IMR-90 (cell line): ENCODE results near the gene HDHD3. TPM values are rescaled to one million over a fixed set of nuclear protein-coding genes. Genes with fewer than 3 reads are reported as not detected.

ENCODE experiments used
- ATAC-seq: fragments of 200-7000 bp; cut with Tn5 transposase; 2 replicates; pipeline ENCODE4 v1.9.1; 2020; ENCODE audit warnings: low read depth, mild to moderate bottlenecking, moderate library complexity
- BruUV-seq: library from RNA; stranded (reverse); fragments of 400-500 nt; replicated peaks from 2 replicates; lab custom pipeline; 2021; lab: Mats Ljungman, UMichigan
- CTCF ChIA-PET: fragments of 300-600 bp; formaldehyde crosslinking; extraction: SDS; loops from one replicate; lab custom pipeline; 2021; ENCODE audit warnings: antibody characterized with exemption; lab: Yijun Ruan, JAX
- POLR2A ChIA-PET: fragments of 300-600 bp; sonication (Branson Sonifier 250); formaldehyde crosslinking; loops from one replicate; lab custom pipeline; 2022; ENCODE audit warnings: antibody characterized with exemption; ENCODE audit not compliant: unreplicated experiment; lab: Charles Lee
- DNase-seq: peaks from one replicate; pipeline ENCODE4 v3.0.0; 2013
- H2AFZ ChIP-seq: replicated peaks from 2 replicates; pipeline ENCODE3; 2013; ENCODE audit warnings: low read length, mild to moderate bottlenecking; ENCODE audit not compliant: poor library complexity
- H2AK5ac ChIP-seq: 2 replicates; pipeline ENCODE4 v1.6.1; 2013; ENCODE audit warnings: low read depth, low read length, inconsistent platforms
- H2AK9ac ChIP-seq: replicated peaks from 2 replicates; pipeline ENCODE3; 2013; ENCODE audit warnings: mild to moderate bottlenecking, low read depth, low read length, moderate library complexity; ENCODE audit not compliant: poor library complexity
- H2BK120ac ChIP-seq: 2 replicates; pipeline ENCODE4 v1.6.1; 2013; ENCODE audit warnings: low read depth, low read length, inconsistent platforms
- H2BK15ac ChIP-seq: 3 replicates; pipeline ENCODE4 v1.6.1; 2013; ENCODE audit warnings: low read depth, low read length, inconsistent platforms
- H2BK20ac ChIP-seq: 2 replicates; pipeline ENCODE4 v1.6.1; 2013; ENCODE audit warnings: low read depth, mild to moderate bottlenecking, inconsistent platforms, low read length, moderate library complexity
- H2BK5ac ChIP-seq: 2 replicates; pipeline ENCODE4 v1.6.1; 2013; ENCODE audit warnings: mild to moderate bottlenecking, low read depth, low read length, inconsistent platforms; ENCODE audit not compliant: poor library complexity, severe bottlenecking
- H3K14ac ChIP-seq: replicated peaks from 2 replicates; pipeline ENCODE4 v1.6.1; 2013; ENCODE audit warnings: low read depth, low read length, inconsistent platforms
- H3K18ac ChIP-seq: 2 replicates; pipeline ENCODE4 v1.6.1; 2013; ENCODE audit warnings: low read depth, low read length, control low read depth
- H3K23ac ChIP-seq: 2 replicates; pipeline ENCODE4 v1.6.1; 2013; ENCODE audit warnings: low read depth, low read length, inconsistent platforms
- H3K27ac ChIP-seq: 2 replicates; pipeline ENCODE4 v1.5.1; 2013; ENCODE audit warnings: mild to moderate bottlenecking, control low read depth, low read length; ENCODE audit not compliant: insufficient read depth
- H3K27me3 ChIP-seq: 2 replicates; pipeline ENCODE4 v1.6.1; 2013; ENCODE audit warnings: low read length; ENCODE audit not compliant: control insufficient read depth, insufficient read depth
- H3K36me3 ChIP-seq: 2 replicates; pipeline ENCODE4 v1.6.1; 2013; ENCODE audit warnings: low read length, mixed read lengths; ENCODE audit not compliant: control insufficient read depth, insufficient read depth
- H3K4ac ChIP-seq: 2 replicates; pipeline ENCODE4 v1.6.1; 2013; ENCODE audit warnings: low read depth, low read length, inconsistent platforms
- H3K4me1 ChIP-seq: 2 replicates; pipeline ENCODE4 v1.6.1; 2013; ENCODE audit warnings: low read length, mixed read lengths; ENCODE audit not compliant: control insufficient read depth, insufficient read depth
- H3K4me2 ChIP-seq: 2 replicates; pipeline ENCODE4 v1.6.1; 2013; ENCODE audit warnings: low read depth, mild to moderate bottlenecking, control low read depth, low read length, moderate library complexity
- H3K4me3 ChIP-seq: 2 replicates; pipeline ENCODE4 v1.5.1; 2013; ENCODE audit warnings: low read depth, mild to moderate bottlenecking, control low read depth, low read length, moderate library complexity; ENCODE audit not compliant: insufficient read depth
- H3K56ac ChIP-seq: 2 replicates; pipeline ENCODE4 v1.6.1; 2013; ENCODE audit warnings: low read length, inconsistent platforms; ENCODE audit not compliant: insufficient read depth; ENCODE audit errors: extremely low read depth
- H3K79me1 ChIP-seq, 2 experiments: 2 replicates each; pipeline ENCODE4 v1.6.1; 2013; ENCODE audit warnings: low read length in 2 of 2, inconsistent platforms in 1 of 2, low read depth in 1 of 2
- H3K9ac ChIP-seq: 2 replicates; pipeline ENCODE4 v1.6.1; 2013; ENCODE audit warnings: low read depth, low read length, control low read depth
- H3K9me1 ChIP-seq: 2 replicates; pipeline ENCODE4 v1.6.1; 2013; ENCODE audit warnings: low read length, inconsistent platforms; ENCODE audit not compliant: insufficient read depth
- H3K9me3 ChIP-seq: 2 replicates; pipeline ENCODE4 v1.6.1; 2013; ENCODE audit warnings: low read length; ENCODE audit not compliant: control insufficient read depth, insufficient read depth
- H4K20me1 ChIP-seq: 2 replicates; pipeline ENCODE4 v1.6.1; 2013; ENCODE audit warnings: low read length, inconsistent platforms; ENCODE audit not compliant: insufficient read depth
- H4K5ac ChIP-seq: 2 replicates; pipeline ENCODE4 v1.6.1; 2013; ENCODE audit warnings: mild to moderate bottlenecking, low read depth, low read length, control low read depth
- H4K8ac ChIP-seq, 2 experiments: 2 replicates each; pipeline ENCODE4 v1.6.1; 2013; ENCODE audit warnings: low read depth in 2 of 2, low read length in 2 of 2, control low read depth in 1 of 2, inconsistent platforms in 1 of 2
- H4K91ac ChIP-seq: 2 replicates; pipeline ENCODE4 v1.6.1; 2013; ENCODE audit warnings: low read depth, low read length, inconsistent platforms; ENCODE audit not compliant: insufficient read depth
- BHLHE40 ChIP-seq: fragments of 150-350 bp; IDR thresholded peaks from 2 replicates; pipeline ENCODE4 v1.6.1; 2016; ENCODE audit warnings: mild to moderate bottlenecking, low read depth, low read length
- CEBPB ChIP-seq: IDR thresholded peaks from 2 replicates; pipeline ENCODE4 v1.6.1; 2012; ENCODE audit warnings: low read depth, low read length, improper control_type of control experiment
- CHD1 ChIP-seq: IDR thresholded peaks from 2 replicates; pipeline ENCODE4 v1.6.1; 2012; ENCODE audit warnings: low read depth, low read length, improper control_type of control experiment
- CTCF ChIP-seq: conservative IDR thresholded peaks from 2 replicates; pipeline ENCODE4 v1.5.1; 2012; ENCODE audit warnings: mild to moderate bottlenecking, low read depth, low read length, improper control_type of control experiment
- ELK1 ChIP-seq: fragments of 150-350 bp; IDR thresholded peaks from 2 replicates; pipeline ENCODE4 v1.6.1; 2016; ENCODE audit warnings: low read depth, mild to moderate bottlenecking, low read length, moderate library complexity, borderline replicate concordance
- FOS ChIP-seq: fragments of 150-350 bp; IDR thresholded peaks from 2 replicates; pipeline ENCODE4 v1.6.1; 2016; ENCODE audit warnings: low read depth, low read length
- MAFK ChIP-seq: IDR thresholded peaks from 2 replicates; pipeline ENCODE4 v1.6.1; 2012; ENCODE audit warnings: low read depth, low read length, improper control_type of control experiment
- MAZ ChIP-seq: IDR thresholded peaks from 2 replicates; pipeline ENCODE4 v1.6.1; 2012; ENCODE audit warnings: low read depth, mild to moderate bottlenecking, low read length, improper control_type of control experiment, moderate library complexity, borderline replicate concordance
- MXI1 ChIP-seq: IDR thresholded peaks from 2 replicates; pipeline ENCODE4 v1.6.1; 2012; ENCODE audit warnings: low read depth, mild to moderate bottlenecking, low read length, moderate library complexity, borderline replicate concordance
- NFE2L2 ChIP-seq: fragments of 150-350 bp; IDR thresholded peaks from 2 replicates; pipeline ENCODE4 v1.6.1; 2016; ENCODE audit warnings: low read depth, mild to moderate bottlenecking, low read length
- POLR2A ChIP-seq: IDR thresholded peaks from 2 replicates; pipeline ENCODE4 v1.6.1; 2012; ENCODE audit warnings: mild to moderate bottlenecking, low read depth, low read length
- RFX5 ChIP-seq: IDR thresholded peaks from 2 replicates; pipeline ENCODE4 v1.8.0; 2012; ENCODE audit warnings: low read depth, mild to moderate bottlenecking, low read length, moderate library complexity
- SMC3 ChIP-seq: fragments of 150-350 bp; IDR thresholded peaks from 2 replicates; pipeline ENCODE4 v1.6.1; 2016; ENCODE audit warnings: low read depth, mild to moderate bottlenecking, antibody characterized with exemption, low read length, moderate library complexity
- USF2 ChIP-seq: fragments of 150-350 bp; IDR thresholded peaks from 2 replicates; pipeline ENCODE4 v1.6.1; 2017; ENCODE audit warnings: mild to moderate bottlenecking, antibody characterized with exemption, low read length, low read depth
- WGBS, 2 experiments: methylation state at CpG; one replicate each; pipeline versions ENCODE4 v1.1.5 to v1.1.7; 2013; ENCODE audit warnings: missing lambda C conversion rate in 2 of 2; ENCODE audit not compliant: insufficient read length in 1 of 2; ENCODE audit errors: extremely low coverage in 2 of 2; 5-methylcytosine and 5-hydroxymethylcytosine counted together
- dilution Hi-C: fragments of 300-500 bp; cut with HindIII; formaldehyde crosslinking; loops from one replicate; pipeline ENCODE4 v1.14.3; 2018; ENCODE audit warnings: low sequenced_read_pairs; ENCODE audit not compliant: unreplicated experiment
- in situ Hi-C: fragments of 300-500 bp; cut with MboI; formaldehyde crosslinking; loops from 3 replicates; pipeline ENCODE4 v1.14.3; 2019; ENCODE audit warnings: low sequenced_read_pairs, inconsistent platforms, mixed read lengths
- intact Hi-C: fragments of 100-400 bp; cut with micrococcal nuclease; formaldehyde crosslinking; loops from 2 replicates; pipeline ENCODE4 v1.10.0; 2022
- polyA plus RNA-seq, 3 experiments: library from polyadenylated mRNA; depleted of rRNA; stranded (reverse); fragments of >200 nt; gene quantifications; 2 replicates each; pipeline ENCODE4 v1.2.3, GENCODE V29; 2012; ENCODE audit warnings: low replicate concordance in 1 of 3
- total RNA-seq: library from RNA; depleted of rRNA; stranded (reverse); fragments of >200 nt; gene quantifications from 2 replicates; pipeline ENCODE4 v1.2.3, GENCODE V29; 2012

The HDHD3 gene
- total and polyA plus RNA-seq, 2 of the 4 experiments (the other 2 are of a cell fraction): 7.0 to 8.6 TPM

DNA sequence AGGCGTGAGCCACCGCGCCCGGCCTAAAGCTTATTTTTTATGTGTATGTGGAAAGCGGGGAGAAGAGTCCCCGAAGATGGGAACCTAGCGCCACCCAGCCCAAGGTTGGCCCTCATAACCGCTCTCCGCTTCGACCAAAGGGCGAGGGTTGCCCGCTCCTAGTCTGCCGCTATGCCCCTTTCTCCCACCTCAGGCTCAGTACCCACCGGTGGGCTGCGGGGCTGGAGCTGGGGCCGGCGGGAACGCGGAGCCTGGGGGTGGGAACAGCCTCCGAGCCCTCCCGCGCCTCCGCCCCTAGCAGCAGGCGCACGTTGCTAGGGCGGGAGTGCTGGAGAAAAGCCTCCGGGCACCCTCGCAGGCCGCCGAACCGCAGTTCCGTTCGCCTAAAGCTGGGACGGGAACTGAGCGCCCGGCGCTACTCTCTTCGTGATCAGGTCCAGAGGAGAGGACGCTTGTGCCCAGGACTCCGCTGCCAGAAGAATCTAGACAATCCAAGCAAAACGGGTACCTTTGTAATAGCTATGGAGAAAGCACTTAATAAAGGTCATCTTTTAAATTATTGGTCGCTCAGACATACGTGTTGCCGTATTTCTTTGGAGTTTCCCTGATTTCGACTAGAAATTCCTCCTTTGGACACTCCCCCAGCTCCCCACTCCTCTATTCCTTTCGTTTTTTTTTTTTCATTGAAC lies 36.6 kb downstream of the HDHD3 start, which contains the start of gene WDR31:
Gene WDR31 (minus strand): TSS at position 265 of the 689 bp plus-strand sequence. CDS start 8,253 bp downstream, outside the sequence.
- peak; percentile 86 for DNase-seq
- Histone ChIP-seq H4K8ac (peak within 1 kb of the TSS; percentile 80 to 87), H3K36me3 (no peaks in the 10 kb centered on the region), H4K5ac (peak within 1 kb of the TSS; percentile 27), H2BK20ac (no peak within 1 kb of the TSS), H3K9me1 (peaks cover 10% of the 10 kb centered on the region), H4K91ac (no peak within 1 kb of the TSS; the same call in 1 of the 2 replicates), H3K14ac (peak within 1 kb of the TSS; percentile 78), H2BK15ac (no peak within 1 kb of the TSS), H3K79me1 (peaks cover 0 to 4% of the 10 kb centered on the region in 2 experiments; a peak in 1 of 4 replicates), H3K27ac (peak within 1 kb of the TSS; percentile 41; the same call in 1 of the 2 replicates), H2AK9ac (peak within 1 kb of the TSS; percentile 78), H3K56ac (peak within 1 kb of the TSS; percentile 75), H2AFZ (peak within 1 kb of the TSS; percentile 96), H2AK5ac (no peak within 1 kb of the TSS), H2BK120ac (peak within 1 kb of the TSS; percentile 27; the same call in 1 of the 2 replicates), H3K4ac (peak within 1 kb of the TSS; percentile 63), H3K4me3 (peak within 1 kb of the TSS; percentile 85), H3K9ac (peak within 1 kb of the TSS; percentile 55; the same call in 1 of the 2 replicates), H2BK5ac (no peak within 1 kb of the TSS), H3K27me3 (no peaks in the 10 kb centered on the region), H3K18ac (peak within 1 kb of the TSS; percentile 8; the same call in 1 of the 2 replicates), H4K20me1 (no peaks in the 10 kb centered on the region), H3K9me3 (no peaks in the 10 kb centered on the region), H3K4me2 (peak within 1 kb of the TSS; percentile 82), H3K23ac (peak within 1 kb of the TSS; percentile 76), H3K4me1 (no peaks in the 10 kb centered on the region)
- in situ Hi-C loops: no loop called here
- POLR2A ChIA-PET: no interaction called here
- CTCF ChIA-PET: interaction anchor here (0.6 to 1.0 kb wide), 2 partner anchors 22 to 29 kb away, joined by 3 to 6 read pairs; no protein-coding TSS in a partner anchor
- 0% methylated on average over 8 of the region's 46 CpGs; no CpG with 5 or more reads in 1 of the 2 experiments for WGBS, 2 experiments
- dilution Hi-C loops: no loop called here
- ATAC-seq: peak; percentile 99
- intact Hi-C loops: no loop called here
- BruUV-seq: no TSS peak
- TF ChIP-seq NFE2L2: no peak
- TF ChIP-seq BHLHE40: 0 out of 2 replicates have a peak, but pooled peaks have one; percentile 19
- peak; percentile 76 for TF ChIP-seq MAZ
- TF ChIP-seq FOS: no peak
- TF ChIP-seq CEBPB: no peak
- TF ChIP-seq USF2: peak; percentile 11; the same call in 1 of the 2 replicates
- no peak for TF ChIP-seq MAFK
- no peak for TF ChIP-seq POLR2A
- no peak for TF ChIP-seq RFX5
- no peak for TF ChIP-seq SMC3
- TF ChIP-seq MXI1: peak; percentile 71; the same call in 1 of the 2 replicates
- no peak for TF ChIP-seq CHD1
- TF ChIP-seq ELK1: no peak
- no peak for TF ChIP-seq CTCF
